Prostate gland (tissue), 2 donors: ENCODE measurements around the gene TTYH3. TPM values are rescaled to one million over a fixed set of nuclear protein-coding genes. Genes with fewer than 3 reads are reported as not detected.

Source experiments
- DNase-seq: peaks from one replicate; pipeline ENCODE4 v3.0.0-alpha.2; 2019; ENCODE audit warnings: low spot score
- H3K27ac ChIP-seq, 2 donors: fragments of 200-600 bp; sonication (generic); 2 replicates each; pipeline ENCODE4 v1.5.1; 2017 to 2019
- H3K27me3 ChIP-seq: fragments of 200-600 bp; sonication (generic); replicated peaks from 2 replicates; pipeline ENCODE4 v1.5.1; 2019; ENCODE audit not compliant: insufficient read depth
- H3K36me3 ChIP-seq, 2 donors: fragments of 200-600 bp; sonication (generic); 1 replicate in 1 of 2; 2 replicates in 1 of 2; pipeline versions ENCODE4 v1.5.1 to v1.8.1; 2017 to 2019
- H3K4me1 ChIP-seq: fragments of 200-600 bp; sonication (generic); replicated peaks from 2 replicates; pipeline ENCODE4 v1.5.1; 2019
- H3K4me3 ChIP-seq, 2 donors: fragments of 200-600 bp; sonication (generic); 2 replicates each; pipeline ENCODE4 v1.5.1; 2017 to 2019
- H3K9me3 ChIP-seq: fragments of 200-600 bp; sonication (generic); 2 replicates; pipeline ENCODE4 v1.5.1; 2017
- POLR2A ChIP-seq: fragments of 450-650 bp; IDR thresholded peaks from one replicate; pipeline ENCODE4 v1.6.1; 2016; ENCODE audit warnings: antibody characterized with exemption, mild to moderate bottlenecking
- POLR2AphosphoS5 ChIP-seq: sonication (generic); formaldehyde crosslinking; IDR thresholded peaks from one replicate; pipeline ENCODE4 v1.6.1; 2017; ENCODE audit warnings: antibody characterized with exemption
- WGBS: methylation state at CpG from one replicate; pipeline ENCODE4 v1.1.5; 2018; 5-methylcytosine and 5-hydroxymethylcytosine counted together
- intact Hi-C: fragments of 100-400 bp; cut with DNase I; formaldehyde crosslinking; loops from one replicate; pipeline ENCODE4 v1.14.2; 2022
- total RNA-seq, 2 donors: library from RNA; depleted of rRNA; stranded (reverse); fragments of >200 nt; gene quantifications; one replicate each; pipeline ENCODE4 v1.1.0, GENCODE V29; 2016
- TF ChIP-seq, protein P1 (sequence below), 4 experiments: fragments of 200-600 bp in 2 of 4; fragments of 450-650 bp in 2 of 4; sonication (generic) in 2 of 4; IDR thresholded peaks; 1 replicate in 3 of 4; 2 replicates in 1 of 4; pipeline ENCODE4 v1.5.1; 2016 to 2019; ENCODE audit warnings: antibody characterized with exemption in 4 of 4, mild to moderate bottlenecking in 2 of 4, moderate library complexity in 2 of 4

TTYH3 gene
- total RNA-seq, 2 donors from 2014 or later, result 30.1 to 76.2 TPM

DNA sequence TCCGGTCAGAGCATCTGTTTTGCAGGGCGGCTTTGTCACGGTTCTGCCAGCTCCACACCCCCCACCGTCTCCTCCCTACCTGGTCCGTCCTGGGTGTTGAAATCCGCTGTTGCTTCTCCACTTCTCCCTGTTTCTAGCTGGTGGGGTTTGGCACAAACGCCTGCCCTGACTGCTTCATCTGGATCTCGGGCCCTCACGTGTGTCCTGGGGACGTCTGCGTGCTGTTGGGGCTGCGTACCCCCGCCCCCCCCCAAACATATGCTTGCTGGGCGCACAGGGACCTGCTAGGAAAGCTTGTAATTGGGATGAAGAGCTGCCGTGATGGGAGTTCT lies 67.5 kb downstream of the TTYH3 start:
- Histone ChIP-seq H3K9me3 (no peaks in the 10 kb centered on the region), H3K27ac (no peak overlapping the region), H3K4me3 (no peak overlapping the region), H3K4me1 (no peaks in the 10 kb centered on the region), H3K36me3 (no peaks in the 10 kb centered on the region), H3K27me3 (no peaks in the 10 kb centered on the region)
- intact Hi-C loops, result no loop called here
- TF ChIP-seq, protein P1, sequence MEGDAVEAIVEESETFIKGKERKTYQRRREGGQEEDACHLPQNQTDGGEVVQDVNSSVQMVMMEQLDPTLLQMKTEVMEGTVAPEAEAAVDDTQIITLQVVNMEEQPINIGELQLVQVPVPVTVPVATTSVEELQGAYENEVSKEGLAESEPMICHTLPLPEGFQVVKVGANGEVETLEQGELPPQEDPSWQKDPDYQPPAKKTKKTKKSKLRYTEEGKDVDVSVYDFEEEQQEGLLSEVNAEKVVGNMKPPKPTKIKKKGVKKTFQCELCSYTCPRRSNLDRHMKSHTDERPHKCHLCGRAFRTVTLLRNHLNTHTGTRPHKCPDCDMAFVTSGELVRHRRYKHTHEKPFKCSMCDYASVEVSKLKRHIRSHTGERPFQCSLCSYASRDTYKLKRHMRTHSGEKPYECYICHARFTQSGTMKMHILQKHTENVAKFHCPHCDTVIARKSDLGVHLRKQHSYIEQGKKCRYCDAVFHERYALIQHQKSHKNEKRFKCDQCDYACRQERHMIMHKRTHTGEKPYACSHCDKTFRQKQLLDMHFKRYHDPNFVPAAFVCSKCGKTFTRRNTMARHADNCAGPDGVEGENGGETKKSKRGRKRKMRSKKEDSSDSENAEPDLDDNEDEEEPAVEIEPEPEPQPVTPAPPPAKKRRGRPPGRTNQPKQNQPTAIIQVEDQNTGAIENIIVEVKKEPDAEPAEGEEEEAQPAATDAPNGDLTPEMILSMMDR (IDR thresholded peaks at IDR 0.05), result no peak
- TF ChIP-seq POLR2AphosphoS5 (no peak), POLR2A (no peak)
- no peak for DNase-seq
- WGBS, result 72% methylated on average over 15 of the region's 15 CpGs

DNA sequence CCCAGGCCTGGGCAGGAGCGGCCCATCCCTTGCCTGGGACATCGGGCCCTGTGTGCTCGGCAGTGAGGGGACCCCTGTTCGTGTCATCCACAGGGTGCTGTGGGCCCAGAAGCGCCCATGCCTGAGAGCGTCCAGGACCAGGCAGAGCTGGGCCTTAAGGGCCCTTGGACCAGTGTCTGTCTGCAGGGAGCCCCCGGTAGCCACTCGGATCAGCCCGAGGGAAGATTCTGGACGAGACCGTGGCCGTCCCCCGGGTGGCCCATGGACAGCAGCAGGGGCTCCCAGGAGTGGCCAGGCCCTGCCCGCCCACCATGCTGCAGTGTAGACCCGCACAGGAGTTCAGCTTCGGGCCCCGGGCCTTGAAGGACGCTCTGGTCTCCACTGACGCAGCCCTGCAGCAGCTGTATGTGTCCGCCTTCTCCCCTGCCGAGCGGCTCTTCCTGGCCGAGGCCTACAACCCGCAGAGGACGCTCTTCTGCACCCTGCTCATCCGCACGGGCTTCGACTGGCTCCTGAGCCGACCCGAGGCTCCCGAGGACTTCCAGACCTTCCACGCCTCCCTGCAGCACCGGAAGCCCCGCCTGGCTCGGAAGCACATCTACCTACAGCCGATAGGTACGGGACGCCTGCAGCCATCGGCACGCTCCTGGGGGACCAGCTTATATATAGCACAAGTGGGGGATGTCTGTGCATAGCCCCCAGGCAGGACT lies 68.5 kb downstream of the TTYH3 start:
- no peaks in the 10 kb centered on the region for H3K27me3 ChIP-seq
- H3K27ac ChIP-seq, result no peak overlapping the region
- no peaks in the 10 kb centered on the region for H3K4me1 ChIP-seq
- 92% methylated on average over 40 of the region's 40 CpGs for WGBS
- H3K36me3 ChIP-seq, result no peaks in the 10 kb centered on the region
- TF ChIP-seq, protein P1 (IDR thresholded peaks at IDR 0.05), result no peak
- TF ChIP-seq POLR2A (no peak), POLR2AphosphoS5 (no peak)
- DNase-seq, result no peak
- intact Hi-C loops, result no loop called here
- no peak overlapping the region for H3K4me3 ChIP-seq
- H3K9me3 ChIP-seq, result no peaks in the 10 kb centered on the region

DNA sequence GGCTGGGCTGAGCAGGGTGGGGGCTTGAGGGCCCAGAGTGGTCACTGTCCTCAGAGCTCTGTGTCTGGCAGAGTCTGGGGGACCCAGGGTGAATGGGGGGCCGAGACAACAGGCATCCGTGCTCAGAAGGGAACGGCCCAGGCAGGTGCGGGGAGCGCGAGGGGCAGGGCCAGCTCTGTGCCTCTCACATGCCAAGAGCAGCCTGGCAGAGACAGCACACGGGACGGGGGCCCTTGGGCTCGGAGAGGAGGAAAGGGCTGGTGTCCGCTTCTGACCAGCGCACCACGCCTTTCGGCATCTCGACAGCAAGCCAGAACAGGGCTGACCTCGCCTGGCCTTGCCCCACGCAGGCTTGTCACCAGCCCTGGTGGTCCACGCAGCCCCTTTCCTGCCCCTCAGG lies 69.6 kb downstream of the TTYH3 start:
- Histone ChIP-seq H3K4me3 (no peak overlapping the region), H3K27ac (no peak overlapping the region)
- no peak for TF ChIP-seq POLR2A
- TF ChIP-seq POLR2AphosphoS5, result no peak
- TF ChIP-seq, protein P1 (IDR thresholded peaks at IDR 0.05), result no peak

DNA sequence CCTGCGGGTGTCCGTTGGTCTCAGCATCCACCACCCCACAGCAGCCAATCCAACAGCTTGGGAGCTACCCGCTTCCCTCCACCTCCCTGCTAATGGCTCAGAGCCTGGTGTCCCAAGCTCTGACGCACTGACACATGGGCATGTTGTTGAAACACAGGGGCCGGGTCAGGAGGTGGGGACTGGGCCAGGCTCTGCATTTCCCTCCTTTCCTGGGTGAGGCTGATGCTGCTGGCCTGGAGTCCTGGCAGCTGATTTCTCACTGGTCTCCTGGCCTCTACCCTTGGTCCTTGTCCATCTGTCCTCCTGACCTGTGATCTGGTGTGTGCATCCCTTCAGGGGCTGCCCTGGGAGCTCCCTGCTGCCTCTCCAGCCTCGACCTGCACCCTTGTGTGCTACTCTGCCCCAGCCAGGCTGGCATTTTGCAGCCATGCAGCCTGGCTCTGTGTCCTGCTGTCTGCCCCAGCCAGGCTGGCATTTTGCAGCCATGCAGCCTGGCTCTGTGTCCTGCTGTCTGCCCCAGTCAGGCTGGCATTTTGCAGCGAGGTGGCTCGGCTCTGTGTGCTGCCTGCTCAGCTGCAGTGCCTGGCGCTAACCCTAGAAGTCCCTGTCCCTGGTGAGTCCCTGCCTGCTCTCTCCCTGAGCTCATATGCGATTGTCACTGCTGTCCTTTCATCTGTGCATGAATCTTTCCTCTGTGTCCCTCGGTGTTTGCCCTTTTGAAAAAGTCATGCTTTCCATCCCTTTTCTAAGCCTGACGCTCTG lies 70.2 kb downstream of the TTYH3 start:
- TF ChIP-seq POLR2AphosphoS5 (no peak), POLR2A (no peak)
- TF ChIP-seq, protein P1 (IDR thresholded peaks at IDR 0.05), result no peak
- intact Hi-C loops, result no loop called here
- no peaks in the 10 kb centered on the region for H3K27me3 ChIP-seq
- H3K27ac ChIP-seq, result no peak overlapping the region
- no peaks in the 10 kb centered on the region for H3K36me3 ChIP-seq
- DNase-seq, result no peak
- H3K4me3 ChIP-seq, result no peak overlapping the region
- no peaks in the 10 kb centered on the region for H3K4me1 ChIP-seq
- no peaks in the 10 kb centered on the region for H3K9me3 ChIP-seq
- WGBS, result 58% methylated on average over 12 of the region's 12 CpGs

More for the DNA sequence above, 69.6 kb downstream of the TTYH3 start:
- no peak for DNase-seq
- WGBS, result 67% methylated on average over 17 of the region's 17 CpGs
- Histone ChIP-seq H3K27me3 (no peaks in the 10 kb centered on the region), H3K36me3 (no peaks in the 10 kb centered on the region), H3K4me1 (no peaks in the 10 kb centered on the region), H3K9me3 (no peaks in the 10 kb centered on the region)
- intact Hi-C loops, result no loop called here

DNA sequence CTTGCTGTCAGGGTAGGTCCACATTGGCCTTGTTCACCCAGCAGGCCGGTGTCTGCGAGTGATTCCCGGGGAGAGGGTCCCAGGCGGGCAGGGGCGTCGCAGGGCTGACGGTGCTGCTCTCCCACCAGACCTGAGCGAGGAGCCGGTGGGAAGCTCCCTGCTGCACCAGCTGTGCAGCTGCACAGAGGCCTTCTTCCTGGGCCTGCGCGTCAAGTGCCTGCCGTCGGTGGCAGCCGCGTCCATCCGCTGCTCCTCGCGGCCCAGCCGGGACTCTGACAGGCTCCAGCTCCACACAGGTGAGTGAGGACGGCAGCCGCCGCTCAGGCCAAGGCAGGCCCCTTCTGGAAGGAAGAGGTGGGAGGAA lies 70.8 kb downstream of the TTYH3 start:
- Histone ChIP-seq H3K36me3 (no peaks in the 10 kb centered on the region), H3K9me3 (no peaks in the 10 kb centered on the region), H3K27me3 (no peaks in the 10 kb centered on the region), H3K4me1 (no peaks in the 10 kb centered on the region), H3K4me3 (no peak overlapping the region), H3K27ac (no peak overlapping the region)
- DNase-seq, result no peak
- WGBS, result 70% methylated on average over 22 of the region's 22 CpGs
- no peak for TF ChIP-seq POLR2AphosphoS5
- intact Hi-C loops, result no loop called here
